Epithelial cell of proximal tubule (primary cell): ENCODE measurements around the gene FGF2. TPM values are rescaled to one million over a fixed set of nuclear protein-coding genes. Genes with fewer than 3 reads are reported as not detected.

ENCODE experiments used
- DNase-seq: peaks from one replicate; pipeline ENCODE4 v3.0.0-alpha.2; 2011; ENCODE audit warnings: low read depth
- H3K4me3 ChIP-seq: 2 replicates; pipeline ENCODE4 v1.5.1; 2011; ENCODE audit warnings: low read depth, mild to moderate bottlenecking, low read length
- total RNA-seq: library from RNA; depleted of rRNA; stranded (reverse); fragments of >200 nt; gene quantifications from 2 replicates; pipeline ENCODE4 v1.2.3, GENCODE V29; 2015
- TF ChIP-seq, protein P1 (sequence below): conservative IDR thresholded peaks from 2 replicates; pipeline ENCODE4 v1.5.1; 2012; ENCODE audit warnings: low read depth, mild to moderate bottlenecking, low read length

The FGF2 gene
- total RNA-seq, 1 donor from 2014 or later: 11.4 TPM

DNA sequence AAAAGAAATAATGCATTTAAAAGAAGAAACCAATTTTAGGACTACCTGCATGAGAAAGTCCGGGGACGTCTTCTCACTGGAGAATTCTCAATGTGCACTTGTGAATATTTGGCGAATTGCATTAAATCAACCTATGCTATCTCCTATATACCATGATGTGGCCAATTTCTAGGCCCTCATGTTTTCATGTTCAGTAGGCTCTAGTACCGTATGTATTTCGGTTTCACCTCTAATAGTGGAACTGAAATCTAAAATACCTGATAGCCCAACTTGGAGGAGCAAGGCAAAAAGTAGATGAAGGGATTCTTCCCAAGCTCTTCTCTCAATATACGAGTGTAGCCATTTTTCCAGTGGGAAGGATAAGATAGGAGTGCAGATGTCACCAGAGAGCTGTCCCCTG lies 11.4 kb upstream of the FGF2 start:
- TF ChIP-seq, protein P1, sequence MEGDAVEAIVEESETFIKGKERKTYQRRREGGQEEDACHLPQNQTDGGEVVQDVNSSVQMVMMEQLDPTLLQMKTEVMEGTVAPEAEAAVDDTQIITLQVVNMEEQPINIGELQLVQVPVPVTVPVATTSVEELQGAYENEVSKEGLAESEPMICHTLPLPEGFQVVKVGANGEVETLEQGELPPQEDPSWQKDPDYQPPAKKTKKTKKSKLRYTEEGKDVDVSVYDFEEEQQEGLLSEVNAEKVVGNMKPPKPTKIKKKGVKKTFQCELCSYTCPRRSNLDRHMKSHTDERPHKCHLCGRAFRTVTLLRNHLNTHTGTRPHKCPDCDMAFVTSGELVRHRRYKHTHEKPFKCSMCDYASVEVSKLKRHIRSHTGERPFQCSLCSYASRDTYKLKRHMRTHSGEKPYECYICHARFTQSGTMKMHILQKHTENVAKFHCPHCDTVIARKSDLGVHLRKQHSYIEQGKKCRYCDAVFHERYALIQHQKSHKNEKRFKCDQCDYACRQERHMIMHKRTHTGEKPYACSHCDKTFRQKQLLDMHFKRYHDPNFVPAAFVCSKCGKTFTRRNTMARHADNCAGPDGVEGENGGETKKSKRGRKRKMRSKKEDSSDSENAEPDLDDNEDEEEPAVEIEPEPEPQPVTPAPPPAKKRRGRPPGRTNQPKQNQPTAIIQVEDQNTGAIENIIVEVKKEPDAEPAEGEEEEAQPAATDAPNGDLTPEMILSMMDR: no peak
- no peak overlapping the region for H3K4me3 ChIP-seq
- DNase-seq: no peak

GRCh38 chr4:122816476-122816875 lies 10.2 kb upstream of the FGF2 start:
- no peak overlapping the region for H3K4me3 ChIP-seq
- DNase-seq: no peak
- TF ChIP-seq, protein P1: no peak

GRCh38 chr4:122819708-122820449 lies 6.8 kb upstream of the FGF2 start:
- DNase-seq: no peak
- no peak overlapping the region for H3K4me3 ChIP-seq
- TF ChIP-seq, protein P1: no peak

DNA sequence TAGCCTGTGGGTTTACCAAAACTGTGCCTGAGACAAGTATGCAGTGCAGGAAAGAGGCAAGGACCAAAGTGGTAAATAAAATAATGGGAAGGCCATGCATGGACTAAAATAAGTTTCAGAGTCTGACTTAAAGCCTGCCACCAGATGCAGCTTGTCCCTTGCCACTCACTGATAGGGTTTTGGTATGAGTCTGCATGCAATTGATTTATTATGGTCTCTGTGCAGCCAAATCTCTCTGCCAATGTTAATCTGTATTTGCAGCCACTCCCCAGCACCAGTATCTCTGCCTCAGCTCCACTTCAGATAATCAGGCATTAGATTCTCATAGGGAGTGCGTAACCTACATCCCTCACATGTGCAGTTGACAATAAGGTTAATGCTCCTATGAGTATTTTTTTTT lies 5.5 kb upstream of the FGF2 start:
- TF ChIP-seq, protein P1: no peak
- H3K4me3 ChIP-seq: no peak overlapping the region
- no peak for DNase-seq

DNA sequence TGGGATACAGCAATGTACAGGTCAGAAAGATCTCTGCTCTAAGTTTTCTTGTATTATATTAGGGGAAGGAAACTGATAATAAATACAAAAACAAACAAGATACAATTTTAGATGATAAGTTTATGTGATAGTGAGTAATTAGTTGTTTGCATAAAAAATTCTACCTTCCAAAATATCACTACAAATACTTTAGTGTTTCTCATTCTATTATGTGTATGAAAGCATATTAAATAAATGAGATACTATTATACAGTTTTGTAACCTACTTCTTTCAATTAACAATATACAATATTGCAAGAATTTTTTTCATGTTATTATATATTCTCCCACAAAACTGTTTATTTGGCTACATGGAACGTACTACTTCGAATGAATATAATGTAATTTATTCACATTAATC lies 4.2 kb upstream of the FGF2 start:
- no peak for DNase-seq
- no peak overlapping the region for H3K4me3 ChIP-seq
- TF ChIP-seq, protein P1: no peak

- no peak for DNase-seq
- no peak overlapping the region for H3K4me3 ChIP-seq
- TF ChIP-seq, protein P1: no peak
These were observed 3.2 kb upstream of the FGF2 start for GRCh38 chr4:122823476-122823875.

- H3K4me3 ChIP-seq: peak overlapping the region; percentile 1
- TF ChIP-seq, protein P1: no peak
- DNase-seq: no peak
These were observed 2.0 kb upstream of the FGF2 start for GRCh38 chr4:122824616-122825015.
